Upper lobe of left lung (tissue), 6 donors: ENCODE results near the gene WDR70. TPM values are rescaled to one million over a fixed set of nuclear protein-coding genes. Genes with fewer than 3 reads are reported as not detected.
"Not testable (repeated sequence)": the region's sequence is repeated elsewhere in the genome, so short reads cannot be mapped to it uniquely, and the experiment has no call there.

ENCODE experiments used
- ATAC-seq, 2 donors: fragments of 200-7000 bp; cut with Tn5 transposase; one replicate each; pipeline ENCODE4 v1.9.1; 2022; ENCODE audit warnings: mild to moderate bottlenecking in 2 of 2, moderate library complexity in 2 of 2; ENCODE audit not compliant: low FRiP score in 2 of 2
- DNase-seq, 2 donors: peaks; one replicate each; pipeline ENCODE4 v3.0.0-alpha.2; 2019 to 2020
- H3K27ac ChIP-seq, 4 donors: fragments of 200-600 bp; sonication (generic); one replicate each; pipeline ENCODE4 v1.5.1; 2016 to 2019
- H3K27me3 ChIP-seq, 4 donors: fragments of 200-600 bp; sonication (generic); one replicate each; pipeline ENCODE4 v1.5.1; 2017 to 2019
- H3K36me3 ChIP-seq, 4 donors: fragments of 200-600 bp; sonication (generic); one replicate each; pipeline ENCODE4 v1.5.1; 2016 to 2019
- H3K4me1 ChIP-seq, 4 donors: fragments of 200-600 bp; sonication (generic); one replicate each; pipeline ENCODE4 v1.5.1; 2018 to 2019
- H3K4me3 ChIP-seq, 4 donors: fragments of 200-600 bp; sonication (generic); one replicate each; pipeline ENCODE4 v1.5.1; 2017 to 2019; ENCODE audit warnings: mild to moderate bottlenecking in 2 of 4, moderate library complexity in 1 of 4
- H3K9me3 ChIP-seq, 4 donors: fragments of 200-600 bp; sonication (generic); one replicate each; pipeline ENCODE4 v1.5.1; 2018 to 2019
- EP300 ChIP-seq, 4 donors: sonication (generic); formaldehyde crosslinking; IDR thresholded peaks; one replicate each; pipeline ENCODE4 v1.5.1; 2017; ENCODE audit warnings: antibody characterized with exemption in 4 of 4, control low read depth in 2 of 4
- POLR2A ChIP-seq, 4 donors: fragments of 450-650 bp; IDR thresholded peaks; one replicate each; pipeline ENCODE4 v1.5.1; 2016 to 2017; ENCODE audit warnings: antibody characterized with exemption in 4 of 4, mild to moderate bottlenecking in 2 of 4
- POLR2AphosphoS5 ChIP-seq, 2 donors: sonication (generic); formaldehyde crosslinking; IDR thresholded peaks; one replicate each; pipeline ENCODE4 v1.5.1; 2017; ENCODE audit warnings: antibody characterized with exemption in 2 of 2
- WGBS, 2 donors: methylation state at CpG; one replicate each; pipeline ENCODE4 v1.1.5; 2017 to 2018; 5-methylcytosine and 5-hydroxymethylcytosine counted together
- total RNA-seq, 6 donors: library from RNA; depleted of rRNA in 4 of 6; stranded (reverse); fragments of >200 nt in 4 of 6; gene quantifications; one replicate each; pipeline versions ENCODE4 v1.1.0 to v1.2.1, GENCODE V29; 2016 to 2021
- TF ChIP-seq, protein P1 (sequence below), 6 experiments: fragments of 450-650 bp in 4 of 6; fragments of 200-600 bp in 2 of 6; sonication (generic) in 2 of 6; IDR thresholded peaks; one replicate each; pipeline ENCODE4 v1.5.1; 2016 to 2019; ENCODE audit warnings: antibody characterized with exemption in 6 of 6
- donor health status: DM: no; HTN: no; CAD: no; lungs with moderate emphysema.
- donor health status: DM: no; HTN: yes; CAD: no; lungs with severe emphysema.

The WDR70 gene
- total RNA-seq, 6 donors from 2014 or later: 20.7 to 75.4 (median 27.9) TPM

GRCh38 chr5:37615184-37615583 lies 236.1 kb downstream of the WDR70 start:
- no peaks in the 10 kb centered on the region for H3K9me3 ChIP-seq
- no peak overlapping the region for H3K4me3 ChIP-seq
- H3K27me3 ChIP-seq: no peaks in the 10 kb centered on the region
- WGBS, 2 donors: 92 to 95% methylated on average over 4 of the region's 4 CpGs
- H3K4me1 ChIP-seq: no peaks in the 10 kb centered on the region
- H3K27ac ChIP-seq: no peak overlapping the region
- H3K36me3 ChIP-seq: no peaks in the 10 kb centered on the region
- DNase-seq: no peak
- TF ChIP-seq POLR2A (IDR thresholded peaks at IDR 0.05) (no peak), POLR2AphosphoS5 (IDR thresholded peaks at IDR 0.05) (no peak), EP300 (IDR thresholded peaks at IDR 0.05) (no peak)
- TF ChIP-seq, protein P1, sequence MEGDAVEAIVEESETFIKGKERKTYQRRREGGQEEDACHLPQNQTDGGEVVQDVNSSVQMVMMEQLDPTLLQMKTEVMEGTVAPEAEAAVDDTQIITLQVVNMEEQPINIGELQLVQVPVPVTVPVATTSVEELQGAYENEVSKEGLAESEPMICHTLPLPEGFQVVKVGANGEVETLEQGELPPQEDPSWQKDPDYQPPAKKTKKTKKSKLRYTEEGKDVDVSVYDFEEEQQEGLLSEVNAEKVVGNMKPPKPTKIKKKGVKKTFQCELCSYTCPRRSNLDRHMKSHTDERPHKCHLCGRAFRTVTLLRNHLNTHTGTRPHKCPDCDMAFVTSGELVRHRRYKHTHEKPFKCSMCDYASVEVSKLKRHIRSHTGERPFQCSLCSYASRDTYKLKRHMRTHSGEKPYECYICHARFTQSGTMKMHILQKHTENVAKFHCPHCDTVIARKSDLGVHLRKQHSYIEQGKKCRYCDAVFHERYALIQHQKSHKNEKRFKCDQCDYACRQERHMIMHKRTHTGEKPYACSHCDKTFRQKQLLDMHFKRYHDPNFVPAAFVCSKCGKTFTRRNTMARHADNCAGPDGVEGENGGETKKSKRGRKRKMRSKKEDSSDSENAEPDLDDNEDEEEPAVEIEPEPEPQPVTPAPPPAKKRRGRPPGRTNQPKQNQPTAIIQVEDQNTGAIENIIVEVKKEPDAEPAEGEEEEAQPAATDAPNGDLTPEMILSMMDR (IDR thresholded peaks at IDR 0.05): no peak
- no peak for ATAC-seq

DNA sequence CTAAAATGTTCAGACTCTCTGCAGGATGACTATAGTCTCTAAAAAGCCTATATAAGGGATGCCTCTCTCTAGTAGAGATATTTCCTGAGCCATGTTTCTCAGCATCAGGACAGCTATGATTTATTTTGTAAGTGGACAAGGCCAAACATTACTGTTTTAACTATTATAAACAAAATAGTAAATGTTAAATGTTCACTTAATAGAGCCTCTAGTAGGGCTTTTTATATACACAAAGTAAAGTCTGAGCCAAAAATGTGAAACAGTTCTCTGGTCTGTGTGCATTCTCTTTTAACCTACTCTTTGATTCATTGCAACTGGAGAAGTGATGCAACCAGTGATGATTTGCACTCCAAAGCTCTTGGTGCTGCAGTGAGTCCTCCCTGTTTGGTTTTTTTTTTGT lies 240.2 kb downstream of the WDR70 start:
- ATAC-seq: no peak
- H3K4me3 ChIP-seq: no peak overlapping the region
- peaks cover 0 to 3% (median 0%) of the 10 kb centered on the region in 4 donors for H3K36me3 ChIP-seq
- no peaks in the 10 kb centered on the region for H3K9me3 ChIP-seq
- DNase-seq: no peak
- no peaks in the 10 kb centered on the region for H3K4me1 ChIP-seq
- no peak overlapping the region for H3K27ac ChIP-seq
- H3K27me3 ChIP-seq: no peaks in the 10 kb centered on the region
- TF ChIP-seq EP300 (IDR thresholded peaks at IDR 0.05): no peak
- TF ChIP-seq, protein P1 (IDR thresholded peaks at IDR 0.05): no peak
- TF ChIP-seq POLR2A (IDR thresholded peaks at IDR 0.05): no peak
- TF ChIP-seq POLR2AphosphoS5 (IDR thresholded peaks at IDR 0.05): no peak

GRCh38 chr5:37622354-37622753 lies 243.2 kb downstream of the WDR70 start:
- not testable (repeated sequence) for DNase-seq, H3K9me3 ChIP-seq, H3K27ac ChIP-seq, H3K4me3 ChIP-seq, ATAC-seq, H3K27me3 ChIP-seq, H3K36me3 ChIP-seq, H3K4me1 ChIP-seq
- WGBS, 2 donors: 81% methylated on average over 2 of the region's 2 CpGs

GRCh38 chr5:37626266-37626665 lies 247.1 kb downstream of the WDR70 start:
- TF ChIP-seq POLR2A (IDR thresholded peaks at IDR 0.05) (no peak), EP300 (IDR thresholded peaks at IDR 0.05) (no peak), POLR2AphosphoS5 (IDR thresholded peaks at IDR 0.05) (no peak)
- TF ChIP-seq, protein P1 (IDR thresholded peaks at IDR 0.05): no peak
- H3K27ac ChIP-seq: no peak overlapping the region
- H3K27me3 ChIP-seq: no peaks in the 10 kb centered on the region
- WGBS, 2 donors: 90 to 100% methylated on average over 3 of the region's 3 CpGs
- no peaks in the 10 kb centered on the region for H3K4me1 ChIP-seq
- no peak overlapping the region for H3K4me3 ChIP-seq
- ATAC-seq: no peak
- H3K9me3 ChIP-seq: peaks cover 0 to 17% (median 9%) of the 10 kb centered on the region in 4 donors
- DNase-seq: no peak
- H3K36me3 ChIP-seq: no peaks in the 10 kb centered on the region

DNA sequence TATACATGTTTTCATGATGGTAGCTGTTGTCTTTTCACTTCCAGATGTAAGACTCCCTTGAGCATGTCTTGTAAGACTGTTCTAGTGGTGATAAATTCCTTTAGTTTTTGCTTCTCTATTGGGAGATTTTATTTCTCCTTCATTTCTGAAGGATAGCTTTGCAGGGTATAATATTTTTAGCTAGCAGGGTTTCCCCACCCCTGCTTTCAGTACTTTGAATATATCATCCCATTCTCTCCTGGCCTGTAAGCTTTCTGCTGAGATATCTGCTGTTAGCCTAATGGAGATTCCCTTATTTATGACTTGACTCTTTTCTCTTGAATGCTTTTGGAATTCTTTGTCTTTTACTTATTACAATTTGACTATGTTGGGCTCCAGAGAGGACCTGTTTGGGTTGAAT lies 249.8 kb downstream of the WDR70 start:
- Histone ChIP-seq H3K4me3 (no peak overlapping the region), H3K27ac (no peak overlapping the region), H3K27me3 (no peaks in the 10 kb centered on the region), H3K36me3 (no peaks in the 10 kb centered on the region), H3K9me3 (peaks cover 0 to 17% (median 9%) of the 10 kb centered on the region in 4 donors), H3K4me1 (no peaks in the 10 kb centered on the region)
- TF ChIP-seq, protein P1 (IDR thresholded peaks at IDR 0.05): no peak
- TF ChIP-seq POLR2AphosphoS5 (IDR thresholded peaks at IDR 0.05) (no peak), POLR2A (IDR thresholded peaks at IDR 0.05) (no peak), EP300 (IDR thresholded peaks at IDR 0.05) (no peak)
- DNase-seq: no peak
- ATAC-seq: no peak
